ENCODE measurements around the gene CAND2.

Gene CAND2

DNA sequence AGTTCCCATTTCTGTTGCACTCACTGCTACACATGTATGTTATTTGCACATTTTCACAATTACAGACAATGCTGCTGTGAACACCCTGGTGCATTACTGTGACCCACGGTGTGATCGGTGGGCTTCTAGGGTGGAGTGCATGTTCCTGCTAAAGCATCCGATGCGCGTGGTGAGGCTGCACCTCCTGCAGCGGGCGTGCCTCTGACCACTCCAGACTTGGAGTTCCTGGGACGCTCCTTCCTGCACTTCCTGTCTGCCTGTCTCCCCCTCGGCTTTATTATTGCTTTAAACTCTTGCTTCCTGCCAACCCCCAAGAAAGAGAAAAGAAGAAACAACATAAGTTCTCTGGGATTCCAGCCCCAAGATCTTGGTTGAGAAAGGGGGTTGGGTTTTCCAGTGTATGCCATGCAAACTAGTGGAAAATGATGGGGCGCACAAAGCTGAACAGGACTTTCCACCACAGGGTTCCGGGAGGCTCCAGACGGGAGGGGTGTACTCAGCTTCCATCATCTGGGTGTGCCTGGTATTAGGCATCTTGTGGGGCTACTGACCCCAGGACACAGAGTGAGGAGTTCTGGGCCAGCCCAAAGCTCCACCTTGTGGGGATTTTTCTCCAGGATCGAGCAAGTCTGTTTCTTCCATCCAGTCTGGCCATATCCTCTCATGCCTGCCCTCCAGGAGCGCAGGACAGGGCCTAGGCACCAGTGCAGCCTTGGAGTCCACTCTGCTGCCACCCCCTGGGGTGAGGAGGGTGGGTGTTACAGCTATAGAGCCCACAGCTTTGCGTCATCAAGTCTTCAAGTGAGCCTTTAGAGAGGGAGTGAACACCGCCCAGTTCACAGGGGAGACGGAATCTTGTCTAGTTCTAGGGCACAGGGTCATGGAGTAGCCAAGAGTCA is 33.7 kb downstream of the CAND2 start:
- H3K9me3 ChIP-seq (ENCODE audit: severe bottlenecking), result no peaks in the 10 kb centered on the region
- TF ChIP-seq, protein P1, sequence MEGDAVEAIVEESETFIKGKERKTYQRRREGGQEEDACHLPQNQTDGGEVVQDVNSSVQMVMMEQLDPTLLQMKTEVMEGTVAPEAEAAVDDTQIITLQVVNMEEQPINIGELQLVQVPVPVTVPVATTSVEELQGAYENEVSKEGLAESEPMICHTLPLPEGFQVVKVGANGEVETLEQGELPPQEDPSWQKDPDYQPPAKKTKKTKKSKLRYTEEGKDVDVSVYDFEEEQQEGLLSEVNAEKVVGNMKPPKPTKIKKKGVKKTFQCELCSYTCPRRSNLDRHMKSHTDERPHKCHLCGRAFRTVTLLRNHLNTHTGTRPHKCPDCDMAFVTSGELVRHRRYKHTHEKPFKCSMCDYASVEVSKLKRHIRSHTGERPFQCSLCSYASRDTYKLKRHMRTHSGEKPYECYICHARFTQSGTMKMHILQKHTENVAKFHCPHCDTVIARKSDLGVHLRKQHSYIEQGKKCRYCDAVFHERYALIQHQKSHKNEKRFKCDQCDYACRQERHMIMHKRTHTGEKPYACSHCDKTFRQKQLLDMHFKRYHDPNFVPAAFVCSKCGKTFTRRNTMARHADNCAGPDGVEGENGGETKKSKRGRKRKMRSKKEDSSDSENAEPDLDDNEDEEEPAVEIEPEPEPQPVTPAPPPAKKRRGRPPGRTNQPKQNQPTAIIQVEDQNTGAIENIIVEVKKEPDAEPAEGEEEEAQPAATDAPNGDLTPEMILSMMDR (IDR thresholded peaks at IDR 0.05; ENCODE audit: low read depth, low read length), result peak; percentile 39; the same call in 1 of the 2 replicates
- no peaks in the 10 kb centered on the region for H3K27me3 ChIP-seq (ENCODE audit: insufficient read depth, low read depth, severe bottlenecking)
- H3K27ac ChIP-seq, result no peak overlapping the region
- peaks cover 65% of the 10 kb centered on the region for H3K36me3 ChIP-seq
- H3K4me3 ChIP-seq (ENCODE audit: low read depth, low read length), result no peak overlapping the region
- DNase-seq, result peak; percentile 22

DNA sequence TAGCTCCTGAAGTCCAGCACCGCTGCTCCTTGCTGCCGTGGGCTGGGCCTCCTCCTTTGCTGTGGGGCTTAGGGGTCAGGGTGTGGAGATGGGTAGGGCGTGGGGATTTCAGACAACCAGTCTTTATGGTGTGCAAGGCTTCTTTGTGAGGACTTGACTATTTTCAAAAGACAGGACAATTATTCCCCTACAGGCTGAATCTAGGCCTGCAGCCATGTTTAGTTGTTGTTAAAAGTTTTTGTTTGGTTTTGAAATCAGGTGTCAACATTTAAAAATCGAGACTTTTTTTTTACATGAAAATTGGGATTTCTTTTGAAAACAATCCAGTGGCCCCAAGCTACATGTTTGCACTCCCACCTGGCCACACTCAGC is 34.3 kb downstream of the CAND2 start:
- no peak for DNase-seq
- no peak overlapping the region for H3K27ac ChIP-seq
- peaks cover 72% of the 10 kb centered on the region for H3K36me3 ChIP-seq

DNA sequence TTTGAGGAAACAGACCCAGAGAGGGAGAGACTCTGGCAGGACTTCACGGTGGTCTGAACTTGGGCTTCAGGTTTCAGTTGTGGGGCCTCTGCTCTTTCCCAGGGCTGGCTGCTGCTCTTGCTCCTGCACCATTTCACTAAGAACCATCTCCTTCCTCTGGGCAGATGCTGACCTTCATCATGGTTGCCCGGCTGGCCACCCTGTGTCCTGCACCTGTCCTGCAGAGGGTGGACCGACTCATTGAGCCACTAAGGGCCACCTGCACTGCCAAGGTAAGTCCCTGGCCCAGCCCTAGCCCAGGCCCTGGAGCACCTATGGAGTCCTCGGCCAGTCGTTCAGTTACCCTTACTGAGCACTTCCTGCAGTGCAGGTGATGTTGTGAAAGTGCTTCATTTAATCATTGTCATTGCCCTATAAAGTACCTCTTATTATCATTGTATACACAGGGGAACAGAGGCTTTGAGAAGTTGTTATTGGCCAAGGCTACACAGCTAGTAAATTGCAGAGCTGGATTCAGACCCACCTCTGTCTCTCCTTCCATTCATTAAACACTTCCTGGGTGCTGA is 34.9 kb downstream of the CAND2 start:
- TF ChIP-seq, protein P1 (IDR thresholded peaks at IDR 0.05; ENCODE audit: low read depth, low read length), result no peak
- H3K36me3 ChIP-seq, result peaks cover 78% of the 10 kb centered on the region
- no peak for DNase-seq
- no peaks in the 10 kb centered on the region for H3K27me3 ChIP-seq (ENCODE audit: insufficient read depth, low read depth, severe bottlenecking)
- H3K9me3 ChIP-seq (ENCODE audit: severe bottlenecking), result no peaks in the 10 kb centered on the region
- H3K27ac ChIP-seq, result no peak overlapping the region
- H3K4me3 ChIP-seq (ENCODE audit: low read depth, low read length), result no peak overlapping the region

More for the DNA sequence above, 34.3 kb downstream of the CAND2 start:
- no peaks in the 10 kb centered on the region for H3K9me3 ChIP-seq (ENCODE audit: severe bottlenecking)
- H3K27me3 ChIP-seq (ENCODE audit: insufficient read depth, low read depth, severe bottlenecking), result no peaks in the 10 kb centered on the region
- H3K4me3 ChIP-seq (ENCODE audit: low read depth, low read length), result no peak overlapping the region
- TF ChIP-seq, protein P1 (IDR thresholded peaks at IDR 0.05; ENCODE audit: low read depth, low read length), result no peak

DNA sequence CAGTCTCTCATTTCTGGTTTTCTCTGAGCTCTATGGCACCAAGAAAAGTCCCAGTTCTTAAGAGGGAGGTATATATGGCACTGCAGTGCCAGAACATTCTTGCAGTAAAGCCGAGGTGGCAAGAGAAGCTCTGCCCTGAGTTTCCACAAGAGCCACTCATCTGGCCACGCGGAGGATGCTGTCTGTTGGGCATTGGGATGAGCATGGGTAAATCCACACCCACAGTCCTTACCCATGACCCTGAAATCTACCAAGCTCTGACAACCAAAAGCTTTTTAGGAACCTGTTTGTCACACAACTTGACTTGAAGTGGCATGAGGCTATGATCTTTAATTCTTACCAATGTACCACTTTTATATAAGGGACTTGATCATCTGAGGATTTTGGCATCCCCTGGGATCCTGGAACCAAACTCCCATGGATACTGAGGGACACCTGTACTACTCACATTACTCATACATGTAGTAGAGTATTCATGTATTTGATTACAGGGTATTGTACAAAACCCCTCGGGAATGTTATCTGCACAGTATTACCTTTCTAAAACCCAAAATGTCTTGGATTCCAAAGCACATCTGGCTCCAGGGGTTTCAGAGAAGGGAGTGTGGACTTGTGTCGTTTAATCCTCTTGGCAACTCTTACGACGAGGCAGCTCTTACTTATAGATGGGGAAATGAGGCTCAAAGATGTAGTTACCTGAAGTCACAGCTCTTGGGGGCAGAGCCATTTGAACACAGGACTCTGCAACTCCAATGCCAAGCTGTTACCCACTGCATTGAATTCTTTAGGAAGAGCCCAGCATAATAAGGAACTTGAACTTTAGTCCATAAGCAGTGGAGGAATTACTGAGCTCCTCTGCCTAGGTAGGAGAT is 36.1 kb downstream of the CAND2 start:
- DNase-seq, result no peak
- Histone ChIP-seq H3K27me3 (ENCODE audit: insufficient read depth, low read depth, severe bottlenecking) (no peaks in the 10 kb centered on the region), H3K27ac (no peak overlapping the region), H3K9me3 (ENCODE audit: severe bottlenecking) (no peaks in the 10 kb centered on the region), H3K4me3 (ENCODE audit: low read depth, low read length) (no peak overlapping the region), H3K36me3 (peaks cover 86% of the 10 kb centered on the region)
- TF ChIP-seq, protein P1 (IDR thresholded peaks at IDR 0.05; ENCODE audit: low read depth, low read length), result no peak

DNA sequence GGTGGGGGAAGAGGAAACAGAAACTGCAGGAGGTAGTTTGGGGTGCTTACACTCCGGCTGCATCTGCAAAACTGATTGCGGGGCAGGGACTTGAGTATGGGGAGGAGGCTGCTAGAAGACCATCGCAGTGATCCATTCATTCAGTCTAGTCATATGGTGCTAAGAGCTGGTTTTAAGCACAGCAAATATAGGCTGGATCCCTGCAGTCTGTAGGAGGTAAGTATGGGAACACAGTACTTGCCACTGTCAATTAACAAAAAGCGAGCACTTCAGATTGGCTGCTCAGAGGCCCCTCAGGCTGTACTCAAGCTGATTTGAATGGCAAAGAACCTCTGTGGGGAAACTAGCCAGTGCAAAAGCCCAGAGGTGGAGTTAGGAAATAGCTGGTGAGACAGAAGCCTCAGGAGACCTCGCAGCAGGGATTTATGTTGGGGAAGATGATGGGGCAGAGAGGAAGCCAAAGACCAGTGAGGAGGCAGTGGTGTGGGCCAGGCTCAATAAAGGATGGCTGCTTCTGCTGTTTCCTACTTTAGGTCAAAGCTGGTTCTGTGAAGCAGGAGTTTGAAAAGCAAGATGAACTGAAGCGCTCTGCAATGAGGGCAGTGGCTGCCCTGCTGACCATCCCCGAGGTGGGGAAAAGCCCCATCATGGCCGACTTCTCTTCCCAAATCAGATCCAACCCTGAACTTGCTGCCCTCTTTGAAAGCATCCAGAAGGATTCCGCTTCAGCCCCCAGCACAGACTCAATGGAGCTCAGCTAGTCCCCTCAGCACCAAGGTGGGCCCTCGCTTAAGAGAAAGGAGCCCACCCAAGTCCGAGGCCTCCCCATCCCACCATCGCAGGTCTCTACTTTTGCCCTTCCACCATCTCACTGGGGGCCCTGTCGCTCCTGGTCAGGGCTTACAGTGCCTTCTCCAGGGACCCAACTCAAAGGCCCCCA is 37.0 kb downstream of the CAND2 start:
- Histone ChIP-seq H3K27me3 (ENCODE audit: insufficient read depth, low read depth, severe bottlenecking) (no peaks in the 10 kb centered on the region), H3K27ac (no peak overlapping the region), H3K4me3 (ENCODE audit: low read depth, low read length) (no peak overlapping the region), H3K9me3 (ENCODE audit: severe bottlenecking) (no peaks in the 10 kb centered on the region), H3K36me3 (peaks cover 94% of the 10 kb centered on the region)
- TF ChIP-seq, protein P1 (IDR thresholded peaks at IDR 0.05; ENCODE audit: low read depth, low read length), result no peak
- DNase-seq, result no peak
